Activated gamma-delta T cell treated with Interleukin-2 at 50 U/mL for 16 hours (primary cell): ENCODE data around the gene ABCD3.
"Not testable (repeated sequence)": the region's sequence is repeated elsewhere in the genome, so short reads cannot be mapped to it uniquely, and the experiment has no call there.

Source experiments
- DNase-seq: peaks from one replicate; pipeline ENCODE4 v3.0.0-alpha.2; 2020

Gene ABCD3

GRCh38 chr1:94416901-94417727, 1.1 kb upstream of the ABCD3 start:
- no peak for DNase-seq

DNA sequence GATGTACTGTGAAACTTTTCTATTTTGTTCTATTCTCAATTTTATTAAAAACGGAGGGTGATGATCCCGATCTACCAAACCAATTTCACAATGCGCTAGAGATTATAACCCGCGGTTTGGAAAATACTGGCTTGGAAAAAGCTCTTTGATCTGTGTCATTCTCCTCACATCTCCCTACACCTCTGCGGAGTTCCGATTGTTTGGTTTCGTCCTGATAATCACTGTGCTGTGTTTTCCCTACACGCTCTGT, 536 bp upstream of the ABCD3 start:
- DNase-seq, result no peak

GRCh38 chr1:94418664-94419655, 771 bp downstream of the ABCD3 start:
- DNase-seq, result no peak

GRCh38 chr1:94422115-94422820, 4.1 kb downstream of the ABCD3 start:
- DNase-seq, result no peak

DNA sequence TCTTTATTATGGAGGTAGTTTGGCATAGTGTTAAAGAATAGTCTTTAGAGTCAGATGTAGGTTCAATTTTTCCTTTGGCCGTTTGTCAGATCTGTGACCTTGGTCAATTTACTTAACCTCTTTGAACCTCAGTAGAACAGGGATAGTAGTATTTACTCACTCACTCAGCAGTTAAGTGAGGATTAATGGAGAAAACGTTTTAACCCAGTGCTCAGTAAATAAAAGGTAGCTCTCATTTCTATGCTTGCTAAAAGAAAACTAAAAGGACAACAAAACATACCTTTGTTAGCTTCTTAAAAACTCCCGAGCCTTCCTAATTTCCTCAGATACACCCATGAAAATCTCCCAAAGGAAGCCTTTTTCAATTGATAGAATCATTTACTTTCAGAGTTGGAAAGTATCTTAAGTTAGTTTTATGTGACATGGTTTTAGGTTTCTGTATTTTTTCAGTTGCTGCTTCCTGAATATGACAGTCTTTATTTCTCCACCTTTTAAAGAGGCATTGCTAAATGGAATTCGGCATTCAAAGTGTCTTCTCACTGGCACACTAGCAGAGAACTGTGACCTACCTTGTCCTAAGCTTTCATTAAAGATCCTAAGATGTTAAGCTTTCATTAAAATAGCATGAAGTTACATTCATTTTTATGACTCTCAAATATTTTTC, 7.8 kb downstream of the ABCD3 start:
- no peak for DNase-seq

- not testable (repeated sequence) for DNase-seq
Measured at GRCh38 chr1:94426485-94426870, 8.3 kb downstream of the ABCD3 start.

DNA sequence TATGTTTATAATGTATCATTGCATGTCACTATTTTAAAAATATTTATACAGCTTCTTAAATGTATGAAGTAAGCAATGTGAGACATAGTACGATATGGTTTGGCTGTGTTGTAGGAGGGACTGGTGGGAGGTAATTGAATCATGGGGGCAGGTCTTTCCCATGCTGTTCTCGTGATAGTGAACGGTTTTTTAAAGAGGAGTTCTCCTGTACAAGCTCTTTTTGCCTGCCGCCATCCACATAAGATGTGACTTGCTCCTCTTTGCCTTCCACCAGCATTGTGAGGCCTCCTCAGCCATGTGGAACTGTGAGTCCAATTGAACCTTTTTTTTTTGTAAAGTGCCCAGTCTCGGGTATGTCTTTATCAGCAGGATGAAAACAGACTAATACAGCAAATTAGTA, 10.3 kb downstream of the ABCD3 start:
- no peak for DNase-seq

- not testable (repeated sequence) for DNase-seq
Measured at GRCh38 chr1:94428927-94429528, 10.8 kb downstream of the ABCD3 start.

DNA sequence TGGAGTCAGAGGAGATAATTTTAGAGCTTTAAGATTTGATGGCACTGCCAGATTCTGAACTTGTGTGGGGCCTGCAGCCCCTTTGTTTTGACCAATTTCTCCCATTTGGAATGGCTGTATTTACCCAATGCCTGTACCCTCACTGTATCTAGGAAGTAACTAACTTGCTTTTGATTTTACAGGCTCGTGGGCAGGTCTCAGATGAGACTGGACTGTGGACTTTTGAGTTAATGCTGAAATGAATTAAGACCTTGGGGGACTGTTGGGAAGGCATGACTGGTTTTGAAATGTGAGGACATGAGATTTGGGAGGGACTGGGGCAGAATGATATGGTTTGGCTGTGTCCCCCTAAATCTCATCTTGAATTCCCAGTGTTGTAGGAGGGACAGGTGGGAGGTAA, 11.9 kb downstream of the ABCD3 start:
- not testable (repeated sequence) for DNase-seq

DNA sequence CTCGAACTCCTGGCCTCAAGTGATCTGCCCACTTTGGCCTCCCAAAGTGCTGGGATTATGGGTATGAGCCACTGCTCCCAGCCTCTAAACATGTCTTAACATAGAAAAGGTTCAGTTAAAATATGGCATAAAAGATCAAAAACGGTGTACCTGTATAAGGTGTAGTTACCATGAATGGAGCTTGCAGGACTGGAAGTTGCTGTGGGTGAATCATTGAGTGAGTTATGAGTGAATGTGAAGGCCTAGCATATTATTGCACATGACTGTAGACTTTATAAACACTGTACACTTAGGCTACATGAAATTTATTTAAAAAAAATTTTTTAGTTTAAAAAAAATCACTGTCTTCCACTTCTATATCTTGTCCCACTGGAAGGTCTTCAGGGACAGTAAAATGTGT, 15.7 kb downstream of the ABCD3 start:
- DNase-seq, result no peak

DNA sequence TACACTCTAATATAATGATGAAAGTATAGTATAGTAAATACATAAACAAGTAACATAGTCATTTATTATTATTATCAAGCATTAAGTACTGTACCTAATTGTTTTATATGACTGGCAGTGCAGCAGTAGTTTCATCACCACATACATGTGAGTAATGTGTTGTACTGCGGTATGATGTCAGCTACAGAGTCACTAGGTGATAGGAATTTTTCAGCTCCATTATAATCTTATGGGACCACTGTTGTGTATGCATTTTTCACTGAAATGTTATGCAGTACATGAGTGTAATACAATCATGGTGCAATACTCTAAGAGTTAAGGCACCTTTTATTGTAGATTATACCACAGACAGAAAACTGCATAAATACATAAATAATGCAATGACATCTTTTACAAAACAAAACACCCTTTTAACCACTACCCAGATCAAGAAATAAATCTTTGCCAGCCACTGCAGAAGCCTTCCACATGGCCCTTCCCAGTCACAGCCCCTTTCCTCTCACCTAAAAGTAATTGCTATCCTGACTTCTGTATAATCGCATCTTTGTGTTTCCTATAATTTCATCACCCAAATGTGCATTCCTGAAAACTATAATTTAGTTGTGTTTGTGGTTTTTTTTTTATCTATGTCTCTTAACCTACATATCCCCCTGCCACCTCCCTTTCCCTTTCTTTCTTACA, 16.3 kb downstream of the ABCD3 start:
- no peak for DNase-seq

DNA sequence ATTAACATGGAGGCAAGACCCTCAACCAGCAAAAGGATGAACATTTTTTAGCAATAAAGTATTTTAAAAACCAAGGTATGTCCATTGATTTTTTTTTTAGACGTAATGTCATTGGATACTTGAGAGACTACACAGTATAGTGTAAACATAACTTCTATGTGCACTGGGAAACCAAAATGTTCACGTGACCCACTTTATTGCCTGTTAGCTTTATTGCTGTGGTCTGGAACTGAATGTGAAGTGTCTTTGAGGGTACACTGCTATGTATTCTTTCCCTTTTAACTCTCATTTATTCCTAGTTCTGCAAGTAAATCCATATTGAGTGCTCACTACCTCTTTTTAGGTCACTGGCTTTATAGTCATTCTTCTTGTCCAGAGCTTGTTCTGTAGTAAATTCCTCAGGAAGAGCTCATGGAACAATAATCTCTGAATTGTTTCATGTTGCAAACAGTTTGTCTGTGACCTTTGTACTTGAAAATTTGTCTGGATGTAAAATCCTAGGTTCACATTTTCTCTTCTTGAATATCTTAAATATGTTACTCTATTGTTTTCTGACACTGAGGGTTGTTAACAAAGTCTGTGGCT, 20.6 kb downstream of the ABCD3 start:
- no peak for DNase-seq

- DNase-seq, result no peak
Measured at GRCh38 chr1:94440088-94440487, 21.9 kb downstream of the ABCD3 start.

DNA sequence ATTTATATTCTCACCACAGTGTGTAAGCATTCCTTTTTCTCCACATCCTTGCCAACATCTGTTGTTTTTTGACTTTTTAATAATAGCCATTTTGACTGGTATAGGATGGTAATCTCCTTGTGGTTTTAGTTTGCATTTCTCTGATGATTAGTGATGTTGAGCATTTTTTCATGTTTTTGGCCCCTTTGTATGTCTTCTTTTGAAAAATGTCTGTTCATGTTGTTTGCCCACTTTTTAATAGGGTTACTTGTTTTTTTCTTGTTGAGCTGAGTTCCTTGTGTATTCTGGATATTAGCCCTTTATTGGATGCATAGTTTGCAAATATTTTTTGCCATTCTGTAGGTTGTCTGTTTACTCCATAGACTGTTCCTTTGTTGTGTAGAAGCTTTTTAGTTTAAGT, 24.9 kb downstream of the ABCD3 start:
- DNase-seq, result not testable (repeated sequence)

DNA sequence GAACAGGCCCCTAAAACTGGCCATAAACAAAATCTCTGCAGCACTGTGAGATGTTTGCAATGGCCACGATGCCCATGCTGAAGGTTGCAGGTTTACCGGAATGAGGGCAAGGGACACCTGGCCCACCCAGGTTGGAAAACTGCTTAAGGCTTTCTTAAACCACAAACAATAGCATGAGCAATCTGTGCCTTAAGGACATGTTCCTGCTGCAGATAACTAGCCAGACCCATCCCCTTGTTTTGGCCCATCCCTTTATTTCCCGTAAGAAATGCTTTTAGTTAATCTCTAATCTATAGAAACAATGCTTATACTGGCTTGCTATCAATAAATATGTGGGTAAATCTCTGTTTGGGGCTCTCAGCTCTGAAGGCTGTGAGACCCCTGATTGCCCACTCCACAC, 26.6 kb downstream of the ABCD3 start:
- not testable (repeated sequence) for DNase-seq

- not testable (repeated sequence) for DNase-seq
Measured at GRCh38 chr1:94445733-94446132, 27.5 kb downstream of the ABCD3 start.

- DNase-seq, result not testable (repeated sequence)
Measured at GRCh38 chr1:94446177-94446576, 28.0 kb downstream of the ABCD3 start.

GRCh38 chr1:94448741-94449140, 30.6 kb downstream of the ABCD3 start:
- not testable (repeated sequence) for DNase-seq

DNA sequence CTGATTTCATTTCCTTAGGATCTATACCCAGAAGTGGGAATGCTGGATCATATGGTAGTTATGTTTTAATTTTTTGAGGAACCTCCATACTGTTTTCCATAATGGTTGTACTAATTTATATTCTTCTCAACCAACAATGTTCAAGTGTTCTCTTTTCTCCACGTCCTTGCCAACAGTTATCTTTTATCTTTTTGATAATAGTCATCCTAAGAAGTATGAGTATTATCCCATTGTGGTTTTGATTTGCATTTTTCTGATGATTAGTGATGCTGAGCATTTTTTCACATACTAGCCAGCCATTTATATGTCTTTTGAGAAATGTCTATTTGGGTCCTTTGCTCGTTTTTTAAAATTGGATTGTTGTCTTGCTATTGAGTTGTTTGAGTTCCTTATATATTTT, 38.5 kb downstream of the ABCD3 start:
- DNase-seq, result no peak

DNA sequence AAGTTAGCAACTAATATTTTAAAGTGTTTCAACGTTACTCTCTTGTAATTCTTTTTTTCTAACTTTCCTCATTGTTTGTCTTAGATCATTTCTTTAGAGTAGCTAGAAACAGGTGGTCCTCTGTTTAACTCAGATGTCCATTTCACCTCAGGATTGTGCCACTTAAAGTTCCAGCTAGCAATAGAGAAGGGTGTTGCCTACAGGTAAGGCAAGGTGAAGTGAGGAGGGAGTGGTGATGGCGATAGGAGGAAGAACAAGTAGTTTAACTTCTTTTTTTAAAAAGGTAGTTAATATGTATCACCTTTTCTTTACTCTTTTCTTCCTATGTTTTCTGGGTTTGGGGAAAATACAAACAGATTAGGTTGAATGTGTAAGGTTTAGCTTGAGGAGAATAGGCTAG, 44.4 kb downstream of the ABCD3 start:
- DNase-seq, result no peak

GRCh38 chr1:94463056-94463764, 45.0 kb downstream of the ABCD3 start:
- no peak for DNase-seq
